ENCODE results near the gene METTL6. TPM values are rescaled to one million over a fixed set of nuclear protein-coding genes. Genes with fewer than 3 reads are reported as not detected.
A peak's percentile ranks its signal among the peaks of the same experiment; 100 is the strongest.

METTL6 gene
- total and polyA plus RNA-seq, 2 experiments from 2014 or later: 21.6 to 30.9 TPM

- no peaks in the 10 kb centered on the region for H3K9me3 ChIP-seq (ENCODE audit: low read depth)
These were observed 66.4 kb downstream of the METTL6 start for GRCh38 chr3:15360788-15361493.

More at GRCh38 chr3:15360788-15361493, 66.4 kb downstream of the METTL6 start:
- Histone ChIP-seq H3K4me3 (peak overlapping the region; percentile 47), H3K4me2 (ENCODE audit: unreplicated experiment) (peak overlapping the region; percentile 70), H4K20me1 (ENCODE audit: insufficient read depth) (no peaks in the 10 kb centered on the region), H3F3A (ENCODE audit: insufficient read depth) (peaks cover 27% of the 10 kb centered on the region), H3K79me2 (ENCODE audit: insufficient read depth) (no peaks in the 10 kb centered on the region), H3K9ac (peak overlapping the region; percentile 42), H3K9me2 (ENCODE audit: insufficient read depth) (no peaks in the 10 kb centered on the region), H3K4me1 (ENCODE audit: insufficient read depth) (peaks cover 31% of the 10 kb centered on the region), H3K27ac (peak overlapping the region; percentile 71), H3K36me3 (ENCODE audit: low read depth) (no peaks in the 10 kb centered on the region), H3K27me3 (replicated peaks; ENCODE audit: insufficient read depth) (no peaks in the 10 kb centered on the region), H2AFZ (0 out of 2 replicates have a peak overlapping the region, but pooled peaks have one; percentile 25)
- peak; percentile 72 for DNase-seq
- TF ChIP-seq EZH2phosphoT487 (IDR thresholded peaks at IDR 0.05; ENCODE audit: insufficient read depth, low read depth) (no peak), EZH2 (IDR thresholded peaks at IDR 0.05; ENCODE audit: insufficient read depth, poor library complexity, severe bottlenecking) (no peak)
- WGBS, 2 experiments (ENCODE audit: low coverage in 1 of 2, low lambda C conversion rate in 2 of 2, missing lambda C conversion rate in 2 of 2): 0% methylated on average over 1 of the region's 1 CpG
- in situ Hi-C loops (cut with MboI): no loop called here

Small RNAs within 50 kb of the gene (small RNA-seq; reads per million reads assigned to genes)
- gene HMGN2P7 (ENCODE audit: low read depth, low replicate concordance) (not detected), gene RNU6-1024P (ENCODE audit: low read depth, low replicate concordance) (not detected)

Other genes with a start within 250 kb of the METTL6 start
- 28.3 and 38.3 TPM in 2 replicates for gene CAPN7, start 221.3 kb downstream of the METTL6 start, total RNA-seq (2014; rRNA removed; shearing (Covaris generic))
- 21.3 and 22.7 TPM in 2 replicates for gene CAPN7, start 221.3 kb downstream of the METTL6 start, polyA plus RNA-seq (2016; fragmentation: Nextera tagmentation; extraction: Ambion mirVana)
- gene SH3BP5, start 95.0 kb downstream of the METTL6 start, total RNA-seq (2014; rRNA removed; shearing (Covaris generic)): 39.2 and 69.2 TPM in 2 replicates
- gene SH3BP5, start 95.0 kb downstream of the METTL6 start, polyA plus RNA-seq (2016; fragmentation: Nextera tagmentation; extraction: Ambion mirVana): 35.9 and 37.8 TPM in 2 replicates
- gene EAF1, start 54 bp upstream of the METTL6 start, total RNA-seq (2014; rRNA removed; shearing (Covaris generic)): 16.9 and 20.9 TPM in 2 replicates
- gene EAF1, start 54 bp upstream of the METTL6 start, polyA plus RNA-seq (2016; fragmentation: Nextera tagmentation; extraction: Ambion mirVana): 7.1 and 7.2 TPM in 2 replicates
- 0.32 and 1.1 TPM in 2 replicates for gene COLQ, start 94.2 kb upstream of the METTL6 start, total RNA-seq (2014; rRNA removed; shearing (Covaris generic))
- gene COLQ, start 94.2 kb upstream of the METTL6 start, polyA plus RNA-seq (2016; fragmentation: Nextera tagmentation; extraction: Ambion mirVana): 0.29 and 0.93 TPM in 2 replicates
- 13.4 and 14.3 TPM in 2 replicates for gene HACL1, start 174.0 kb upstream of the METTL6 start, total RNA-seq (2014; rRNA removed; shearing (Covaris generic))
- gene HACL1, start 174.0 kb upstream of the METTL6 start, polyA plus RNA-seq (2016; fragmentation: Nextera tagmentation; extraction: Ambion mirVana): 16.3 and 18.8 TPM in 2 replicates
- 24.2 and 48.0 TPM in 2 replicates for gene BTD, start 174.2 kb upstream of the METTL6 start, total RNA-seq (2014; rRNA removed; shearing (Covaris generic))
- 19.7 and 20.1 TPM in 2 replicates for gene BTD, start 174.2 kb upstream of the METTL6 start, polyA plus RNA-seq (2016; fragmentation: Nextera tagmentation; extraction: Ambion mirVana)

Measured in GM23248 (cell line).